GM21423 (cell line): ENCODE results near the gene RRP1B.

ENCODE experiments used
- ATAC-seq: cut with Tn5 transposase; IDR thresholded peaks from one replicate; pipeline ENCODE4 v1.9.1; 2021; ENCODE audit warnings: mild to moderate bottlenecking, moderate library complexity; ENCODE audit not compliant: unreplicated experiment

The RRP1B gene

DNA sequence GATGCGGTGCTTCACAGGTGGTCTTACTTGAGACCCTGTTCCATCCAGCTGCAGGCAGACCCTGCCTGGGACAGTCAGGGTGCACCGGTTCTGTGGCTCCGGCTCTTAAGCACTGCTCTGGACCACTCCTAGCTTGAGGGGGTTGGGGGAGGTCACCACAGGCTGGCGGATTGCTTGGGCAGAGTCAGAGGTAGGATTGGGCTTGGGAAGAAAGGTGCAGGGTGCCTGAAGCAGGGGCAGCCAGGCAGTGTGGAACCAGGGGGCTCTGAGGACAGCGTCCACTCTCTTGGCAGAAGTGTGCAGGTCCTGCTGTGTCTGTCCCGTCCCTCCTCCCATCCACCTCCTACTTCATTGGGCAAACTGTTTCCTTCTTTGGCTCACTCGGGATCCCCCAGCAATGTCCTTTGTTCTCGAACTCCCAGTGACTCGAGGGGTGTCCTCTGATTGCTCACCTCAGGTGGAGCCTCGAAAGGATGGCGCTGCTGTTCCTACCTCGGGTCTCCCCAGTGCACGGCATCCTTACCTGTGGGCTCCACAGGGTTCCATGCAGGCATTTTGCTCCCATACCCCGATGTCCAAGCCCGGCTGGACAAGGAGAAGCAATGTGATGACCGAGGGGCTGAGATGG, 61.3 kb downstream of the RRP1B start:
- ATAC-seq, result no peak

DNA sequence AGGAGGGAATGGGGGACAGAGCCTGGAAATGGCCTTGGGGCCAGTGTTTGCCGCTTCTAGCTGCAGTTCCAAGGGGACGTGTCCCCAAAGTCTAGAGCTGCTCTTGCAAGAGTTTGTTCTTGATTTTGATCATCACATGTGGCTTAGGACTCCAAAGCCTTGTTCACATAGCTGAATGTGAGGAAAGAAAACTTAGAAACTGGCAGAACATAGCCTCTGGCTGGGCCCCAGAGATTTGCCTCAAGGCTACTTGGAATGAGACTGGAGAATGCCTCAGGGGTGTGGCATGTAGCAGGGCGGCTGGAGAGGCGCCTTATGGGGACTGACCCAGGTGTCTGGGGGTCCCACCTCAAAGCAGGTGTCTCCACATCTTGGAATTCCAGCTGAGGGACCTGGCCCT, 61.8 kb downstream of the RRP1B start:
- no peak for ATAC-seq

DNA sequence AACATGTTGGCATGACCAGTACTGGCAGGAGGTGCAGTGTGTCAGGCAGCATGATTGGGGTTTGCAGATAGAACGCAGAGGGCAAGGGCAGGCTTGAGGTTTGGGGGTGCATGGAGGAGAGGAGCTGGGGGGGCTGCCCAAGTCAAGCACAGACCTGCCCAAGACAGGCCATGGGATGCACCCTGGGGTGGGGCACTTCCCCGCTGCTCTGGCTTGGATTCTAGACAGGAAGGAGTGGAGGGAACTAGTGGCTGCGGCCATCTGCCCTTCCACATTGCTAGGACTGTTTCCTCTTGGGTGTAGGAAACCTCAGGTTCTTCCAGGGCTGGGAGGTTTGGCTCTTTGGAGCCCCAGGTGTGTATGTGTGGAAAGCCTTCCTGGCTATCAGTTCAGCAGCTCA, 62.6 kb downstream of the RRP1B start:
- no peak for ATAC-seq

DNA sequence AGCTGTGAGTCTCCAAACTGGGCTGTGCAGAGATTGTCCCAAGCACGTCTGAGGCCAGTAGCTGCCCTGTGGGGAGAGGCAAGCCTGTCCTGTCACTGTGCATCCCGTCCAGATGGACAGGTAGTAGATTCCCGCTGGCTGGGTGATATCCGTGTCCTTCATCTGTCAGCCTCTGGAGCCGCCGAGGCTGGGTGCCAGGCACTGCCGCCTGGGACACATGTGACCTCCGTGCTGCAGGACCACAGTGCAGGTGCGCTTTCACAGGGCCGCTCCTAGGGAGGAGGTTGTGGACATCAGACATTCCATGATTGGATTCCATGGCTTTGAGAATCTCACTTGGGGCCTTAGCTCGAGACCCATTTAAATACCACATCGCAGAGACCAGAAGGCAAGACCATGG, 64.3 kb downstream of the RRP1B start:
- no peak for ATAC-seq

DNA sequence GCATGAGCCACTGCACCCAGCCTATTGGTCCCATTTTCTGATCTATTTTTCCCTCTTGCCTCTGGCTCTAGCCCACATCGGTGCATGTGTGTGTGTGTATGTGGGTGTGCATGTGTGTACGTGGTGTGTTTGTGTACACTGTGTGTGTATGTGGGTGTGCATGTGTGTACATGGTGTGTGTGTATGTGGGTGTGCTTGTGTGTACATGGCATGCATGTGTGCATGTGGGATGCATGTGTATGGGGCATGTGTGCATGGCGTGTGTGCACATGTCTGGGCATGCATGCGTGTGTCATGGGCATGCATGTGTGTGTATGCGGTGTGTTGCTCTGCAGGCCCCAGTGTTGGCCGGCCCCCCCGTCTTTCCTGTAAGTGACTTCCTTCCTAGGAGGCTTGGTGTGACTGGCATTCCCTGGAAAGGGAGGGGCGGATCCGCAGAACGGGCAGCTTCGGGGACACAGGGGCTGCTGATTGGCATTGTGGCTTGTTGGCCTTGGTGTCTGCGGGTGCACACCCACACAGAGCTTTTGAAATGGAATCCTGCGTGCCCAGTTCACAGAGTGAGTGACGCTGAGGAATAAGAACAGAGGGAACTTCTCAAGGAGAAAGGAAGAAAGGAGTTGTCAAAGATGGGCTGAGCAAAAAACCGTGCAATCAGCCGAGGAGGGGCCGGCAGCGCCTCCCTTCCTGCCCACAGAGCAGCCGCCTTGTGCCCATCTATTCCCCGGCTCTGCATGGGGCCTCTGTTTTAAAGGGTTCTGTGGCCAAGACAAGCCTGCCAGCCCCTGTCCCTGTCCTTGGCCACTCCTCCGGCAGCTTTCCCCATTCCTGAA, 67.5 kb downstream of the RRP1B start:
- no peak for ATAC-seq

DNA sequence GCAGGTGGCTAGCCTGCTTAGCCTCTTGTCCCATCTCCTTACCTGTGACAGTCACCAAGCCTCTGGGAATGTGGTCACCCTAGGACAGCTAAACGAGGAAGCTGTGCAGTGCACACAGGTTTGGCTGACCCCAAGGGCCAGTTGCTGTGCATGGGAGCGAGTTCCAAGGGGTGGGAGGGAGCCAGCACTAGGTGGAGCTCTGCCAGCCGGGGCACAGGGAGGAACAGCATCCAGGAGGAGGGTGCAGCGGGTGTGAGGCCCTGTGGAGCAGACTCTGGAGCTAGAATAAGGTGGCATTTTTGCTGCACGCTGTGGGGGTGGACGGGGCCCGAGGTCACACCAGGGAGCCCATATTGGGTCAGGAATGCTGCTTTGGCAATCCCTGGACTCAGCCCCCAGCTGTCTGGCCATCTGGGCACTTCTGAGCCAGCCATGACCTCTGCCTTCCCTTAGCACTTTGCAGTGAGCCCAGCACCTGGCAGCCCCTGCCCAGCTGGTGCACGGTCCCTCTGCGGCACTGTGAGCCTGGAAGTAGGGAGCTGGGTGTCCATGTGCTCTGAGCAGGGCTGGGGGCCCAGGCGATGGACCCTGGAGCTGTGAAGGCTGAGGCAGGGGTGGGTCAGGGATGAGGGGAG, 68.3 kb downstream of the RRP1B start:
- no peak for ATAC-seq

DNA sequence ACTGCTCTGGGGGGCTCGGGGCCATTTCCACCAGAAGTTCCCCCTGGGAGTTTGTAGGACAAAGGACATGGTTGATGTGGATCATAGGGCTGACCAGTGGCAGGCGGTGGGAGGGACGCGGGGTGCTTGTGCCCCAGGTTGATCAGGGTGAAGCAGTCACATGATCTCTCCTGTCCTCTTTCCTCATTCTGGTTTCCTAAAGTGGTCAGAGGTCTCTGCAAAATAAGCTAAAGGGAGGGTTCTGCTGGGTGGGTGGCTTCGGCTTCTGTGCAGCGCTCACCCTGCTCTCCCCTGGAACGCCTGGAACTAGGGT, 68.8 kb downstream of the RRP1B start:
- no peak for ATAC-seq

DNA sequence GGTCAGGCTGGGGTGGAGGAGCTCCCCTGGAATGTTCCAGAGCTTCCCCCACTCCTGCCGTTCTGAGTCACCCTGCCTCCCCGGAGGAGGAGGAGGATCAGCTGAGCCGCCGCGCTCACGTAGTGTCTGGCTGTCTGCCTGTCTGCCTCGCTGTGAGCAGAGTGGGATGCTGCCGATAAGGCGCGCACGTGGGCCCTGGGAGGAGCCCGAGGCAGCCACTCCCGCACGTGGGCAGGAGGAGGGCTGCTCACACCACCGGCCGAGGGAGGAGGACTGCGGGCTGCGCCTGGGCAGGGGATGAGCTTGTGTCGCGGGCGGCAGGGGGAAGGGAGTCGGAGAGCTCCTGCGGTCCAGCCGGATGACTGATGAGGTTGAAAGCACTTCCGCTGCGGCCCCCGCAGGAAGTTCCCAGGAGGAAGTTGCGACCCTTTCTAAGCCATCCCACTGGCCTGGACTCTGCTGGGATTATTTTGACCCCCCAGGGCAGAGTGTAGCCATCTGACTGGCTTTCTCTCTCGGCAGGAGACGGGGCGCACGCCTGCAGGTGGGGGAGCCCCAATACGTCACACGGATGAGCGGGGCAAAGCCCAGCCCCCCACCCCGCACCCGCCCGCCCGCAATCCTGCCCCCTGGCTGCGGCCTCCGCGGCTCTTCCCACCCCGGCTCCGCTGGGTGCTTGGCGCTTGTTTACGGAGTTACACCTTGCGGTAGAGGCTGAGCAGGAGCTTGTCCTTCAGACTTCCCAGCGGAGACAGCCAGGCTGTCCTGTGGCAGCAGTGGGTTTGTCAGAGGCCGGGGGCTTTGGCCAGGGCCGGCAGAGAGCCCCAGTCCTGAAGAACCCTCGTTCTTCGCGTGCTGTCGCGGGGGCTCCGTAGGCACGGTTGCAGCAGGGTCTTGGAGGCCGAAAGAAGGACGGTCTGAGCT, 69.4 kb downstream of the RRP1B start:
- ATAC-seq, result peak; percentile 68

DNA sequence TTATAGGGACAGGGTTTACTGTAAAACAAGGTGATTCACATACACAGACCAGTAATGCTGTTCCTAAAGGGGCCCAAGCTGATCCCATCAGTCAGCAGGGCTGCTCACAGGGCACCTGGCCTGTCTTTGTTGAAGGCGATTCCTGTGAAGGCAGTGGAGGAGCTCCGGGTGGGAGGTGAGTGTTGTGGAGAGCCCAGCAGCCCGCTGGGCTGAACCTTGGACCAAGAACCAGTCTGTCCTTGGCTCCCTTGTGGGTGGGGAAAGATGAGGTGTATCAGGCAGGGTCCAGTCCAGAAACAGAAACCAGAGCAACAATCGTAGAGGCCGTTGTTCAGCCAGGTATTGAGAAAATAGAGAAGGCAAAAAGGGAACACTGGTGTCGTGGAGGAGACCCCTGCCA, 72.1 kb downstream of the RRP1B start:
- ATAC-seq, result no peak

DNA sequence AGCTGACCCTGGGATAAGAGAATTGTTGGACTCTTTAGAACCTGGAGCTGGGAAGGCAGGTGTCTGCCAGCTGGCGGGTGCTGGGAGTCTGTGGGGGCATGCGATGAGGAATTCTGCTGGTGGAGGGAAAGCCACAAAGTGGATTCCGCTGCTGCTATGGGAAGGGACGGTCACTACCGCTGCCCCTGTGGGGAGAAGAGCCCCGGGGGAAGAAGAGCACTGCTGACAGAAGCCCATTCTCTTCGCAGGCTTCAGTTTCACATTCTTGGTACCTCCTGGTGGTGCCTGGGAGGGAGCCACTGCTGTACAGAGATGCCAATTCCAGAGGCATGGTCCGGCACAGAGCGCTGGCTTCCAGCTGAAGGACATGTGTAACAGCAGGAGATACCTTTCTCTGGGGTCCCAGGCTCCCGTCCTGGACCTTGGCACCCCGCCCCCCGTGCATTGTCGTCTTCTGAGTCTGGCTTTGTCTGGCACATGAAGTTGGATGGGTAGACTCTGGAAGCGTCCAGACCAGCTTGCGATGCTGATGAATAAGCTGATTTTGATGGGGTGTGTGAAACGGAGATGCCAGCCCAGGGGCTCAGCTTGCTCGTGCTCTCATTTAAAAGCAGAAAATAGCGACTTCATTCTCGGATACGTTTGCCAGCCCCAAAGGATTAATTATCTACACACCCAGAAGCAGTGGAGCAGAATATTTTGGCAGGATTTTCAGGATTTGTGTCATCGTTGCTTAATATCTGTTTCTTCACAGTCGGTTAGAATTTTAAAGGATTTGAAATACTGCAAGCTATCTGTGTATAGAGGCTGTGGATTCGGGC, 72.7 kb downstream of the RRP1B start:
- no peak for ATAC-seq

DNA sequence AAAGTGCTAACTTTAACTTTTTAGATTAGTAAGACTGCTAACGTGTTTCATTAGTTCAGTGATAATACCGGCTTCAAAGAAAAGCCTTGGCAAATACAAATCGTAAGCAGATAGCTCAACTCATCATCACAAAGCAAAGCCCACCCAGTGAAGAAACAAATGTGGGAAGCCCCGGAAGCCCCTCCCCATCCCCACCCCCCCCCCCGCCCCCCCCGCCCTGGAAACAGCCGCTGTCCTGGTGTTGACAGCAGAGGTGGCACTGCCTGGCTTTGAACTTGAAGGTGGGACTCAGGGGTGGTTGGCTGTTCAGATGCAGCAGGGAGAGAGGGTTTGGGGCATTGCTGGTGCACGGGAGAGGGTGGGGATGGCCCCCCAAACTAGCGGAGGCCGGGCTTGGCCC, 73.7 kb downstream of the RRP1B start:
- ATAC-seq, result no peak

DNA sequence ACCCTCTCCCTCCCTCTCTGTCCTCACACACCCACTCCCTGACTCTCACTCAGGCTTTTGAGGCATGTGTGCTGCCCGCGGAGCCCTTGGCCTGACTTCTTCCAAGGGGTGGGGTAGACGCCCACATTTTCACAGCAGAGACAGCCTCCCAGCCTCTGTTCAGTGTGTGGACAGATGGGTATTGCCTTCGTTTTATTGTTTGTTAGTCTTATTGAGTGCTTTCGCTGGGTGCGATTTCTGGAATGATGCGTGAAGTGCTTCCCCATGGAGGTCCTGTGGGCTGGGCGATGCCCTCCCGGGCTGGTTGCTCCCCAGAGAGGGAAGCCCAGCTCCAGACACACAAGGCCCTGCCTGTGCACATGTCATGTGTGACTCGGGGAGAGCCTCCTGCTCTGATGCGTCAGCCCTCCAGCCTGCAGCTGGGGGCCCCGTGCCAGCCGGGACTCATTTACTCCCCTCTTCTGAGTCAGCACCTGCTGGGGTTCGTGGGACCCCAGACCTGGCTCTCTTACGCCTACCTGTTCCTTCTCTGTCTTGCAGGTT, 74.2 kb downstream of the RRP1B start:
- no peak for ATAC-seq

DNA sequence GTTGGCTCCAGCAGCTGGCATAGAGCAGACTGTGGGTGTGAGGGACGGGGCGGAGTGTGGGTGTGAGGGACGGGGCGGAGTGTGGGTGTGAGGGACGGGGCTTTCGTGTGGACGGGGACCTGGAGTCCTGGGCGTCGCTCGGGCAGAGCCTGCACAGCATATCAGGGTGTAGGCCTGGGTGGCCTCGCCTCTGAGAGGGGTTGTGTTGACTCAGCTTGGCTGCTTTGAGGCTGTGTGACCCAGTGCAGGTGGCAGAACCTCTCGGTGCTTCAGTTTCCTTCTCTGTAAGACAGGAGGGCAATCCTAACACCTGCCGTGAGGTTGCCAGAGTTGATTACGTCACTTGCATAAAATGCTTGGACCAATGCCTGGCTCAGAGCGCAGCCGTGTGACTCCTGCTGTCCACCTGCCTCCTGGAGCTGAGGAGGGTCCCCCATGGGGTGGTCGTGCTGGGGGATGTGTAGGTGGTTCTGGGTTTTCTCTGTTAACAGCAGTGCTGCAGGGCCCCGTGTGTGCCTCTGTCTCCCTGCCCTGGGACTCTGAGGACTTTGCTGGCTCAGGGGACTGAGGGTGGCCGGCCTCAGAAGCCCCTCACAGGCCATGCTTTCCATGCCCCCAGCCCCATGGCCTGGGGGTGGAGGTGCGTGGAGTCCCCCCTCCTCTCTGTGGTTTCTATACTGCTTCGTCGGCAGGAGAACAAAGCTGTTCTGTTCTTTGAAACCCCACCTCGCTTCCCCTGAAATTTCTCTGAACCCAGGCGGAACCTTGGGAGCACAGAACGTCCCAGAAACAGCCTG, 75.0 kb downstream of the RRP1B start:
- no peak for ATAC-seq

DNA sequence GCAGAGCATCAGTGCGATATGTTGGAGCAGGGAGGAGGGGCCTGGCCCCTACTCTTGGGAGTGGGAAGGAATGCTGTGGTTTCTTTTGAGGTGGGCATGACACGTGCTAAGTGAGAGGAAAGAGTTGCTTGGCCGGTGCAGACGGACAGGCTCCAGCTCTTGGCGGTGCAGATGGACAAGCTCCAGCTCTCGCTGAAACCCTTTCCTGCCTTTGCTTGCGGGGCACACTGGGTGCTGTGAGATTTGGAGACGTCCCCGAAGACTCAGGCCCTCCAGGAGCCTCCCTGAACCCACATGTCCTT, 75.5 kb downstream of the RRP1B start:
- ATAC-seq, result no peak

DNA sequence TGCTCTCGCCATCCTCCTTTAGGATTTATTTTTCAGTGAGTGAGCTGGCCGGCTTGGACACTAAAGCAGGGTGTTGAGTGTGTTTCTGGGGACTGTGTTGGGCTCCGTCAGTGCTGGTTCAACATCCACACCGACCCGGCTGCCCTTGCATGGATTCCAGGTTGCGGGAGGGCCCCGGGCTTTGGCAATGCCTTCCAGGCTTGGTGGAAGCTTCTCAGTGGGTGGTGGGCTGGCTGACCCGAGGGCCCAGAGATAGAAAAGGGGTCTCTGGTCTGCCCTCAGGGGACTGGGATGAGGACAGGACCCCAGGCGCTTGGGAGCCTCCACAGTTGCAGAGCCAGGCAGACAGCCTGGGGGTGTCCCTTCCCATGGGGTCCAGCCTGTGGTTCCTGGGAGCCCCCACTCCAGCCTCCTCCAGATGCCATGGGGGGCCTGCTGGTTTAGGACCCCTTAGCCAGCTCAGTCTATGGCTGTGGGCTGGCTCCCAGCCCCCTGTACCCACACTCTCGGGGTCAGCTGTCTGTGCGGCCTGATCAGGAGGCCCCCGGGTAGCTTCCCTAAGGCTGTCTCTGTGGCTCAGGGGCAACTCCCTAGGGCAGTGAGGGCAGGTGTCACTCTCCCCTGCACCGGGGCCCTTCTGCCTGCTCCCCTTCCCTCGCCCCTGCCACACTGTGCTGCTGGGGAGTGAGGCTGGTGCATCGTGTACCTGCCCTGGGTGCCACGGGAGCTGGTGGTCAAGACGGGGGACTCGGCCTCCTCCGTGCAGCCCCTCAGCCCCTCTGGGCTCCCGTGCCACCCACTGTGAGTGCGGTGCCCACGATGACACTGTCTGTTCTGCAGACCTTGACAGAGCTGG, 76.1 kb downstream of the RRP1B start:
- no peak for ATAC-seq

DNA sequence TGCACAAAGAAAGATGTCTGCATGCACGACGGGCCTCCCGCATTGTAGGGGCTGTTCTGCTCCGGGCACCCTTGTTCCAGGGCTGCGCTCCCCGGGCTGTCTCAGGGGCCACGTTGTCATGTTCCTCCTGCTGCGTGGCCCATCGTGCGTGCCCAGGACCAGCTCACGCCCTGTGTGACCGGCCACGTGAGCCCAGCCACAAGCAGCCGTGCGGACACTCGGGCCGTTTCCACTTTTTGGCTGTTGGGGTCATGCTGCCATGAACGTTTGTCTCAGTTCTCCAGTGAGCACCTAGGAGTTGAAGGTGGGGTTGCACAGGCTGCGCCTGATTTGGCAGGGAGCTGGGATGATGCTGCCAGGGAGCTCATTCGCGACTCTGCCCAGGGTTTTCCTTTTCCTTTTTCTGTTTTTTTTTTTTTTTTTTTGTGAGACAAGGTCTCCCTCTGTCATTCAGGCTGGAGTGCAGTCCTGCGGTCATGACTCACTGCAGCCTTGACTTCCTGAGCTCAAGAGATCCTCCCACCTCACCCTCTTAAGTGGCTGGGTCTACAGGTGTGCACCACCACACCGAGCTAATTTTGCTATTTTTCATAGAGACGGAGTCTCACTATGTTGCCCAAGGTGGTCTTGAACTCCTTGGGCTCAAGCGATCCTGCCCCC, 77.0 kb downstream of the RRP1B start:
- no peak for ATAC-seq

DNA sequence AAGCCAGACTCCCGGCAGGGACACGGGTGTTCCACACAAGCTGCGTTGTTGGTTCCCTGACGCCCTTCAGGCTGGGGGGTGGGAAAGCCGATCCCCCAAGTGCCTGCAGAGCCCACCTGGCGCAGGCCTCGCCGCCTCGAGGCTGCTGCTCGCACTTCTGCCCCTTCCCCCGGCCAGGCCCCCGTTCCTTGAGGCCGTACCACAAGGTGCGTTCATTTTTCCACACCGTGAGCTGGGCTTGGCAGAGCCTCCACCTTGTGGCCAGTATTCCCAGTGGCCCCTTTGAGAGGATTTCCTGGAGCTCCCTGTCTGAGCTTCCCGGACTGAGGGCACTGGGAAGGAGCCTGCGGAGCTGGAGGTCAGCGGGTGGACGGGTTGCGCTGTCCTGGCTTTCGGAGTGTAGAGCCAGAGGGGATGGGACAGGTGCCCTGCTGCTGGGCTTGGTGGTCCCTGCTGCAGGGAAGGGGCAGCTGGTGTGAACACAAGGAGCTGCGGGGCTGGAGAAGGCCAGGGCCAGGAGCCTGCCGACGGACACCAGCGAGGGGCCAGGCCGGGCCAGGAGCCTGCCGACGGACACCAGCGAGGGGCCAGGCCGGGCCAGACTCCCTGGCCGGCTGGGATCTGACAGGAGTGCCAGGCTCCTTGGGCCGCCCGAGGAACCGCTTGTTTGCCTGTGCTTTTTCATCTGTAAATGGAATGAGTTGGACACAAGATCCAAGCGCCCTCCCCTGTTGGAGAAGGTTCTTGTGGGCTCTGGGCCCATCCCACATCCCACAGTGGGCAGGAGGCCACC, 78.0 kb downstream of the RRP1B start:
- ATAC-seq, result no peak
